H9 (cell line): ENCODE data around the gene DLL4. TPM values are rescaled to one million over a fixed set of nuclear protein-coding genes. Genes with fewer than 3 reads are reported as not detected.

Experiments used
- DNase-seq: peaks from one replicate; pipeline ENCODE4 v3.0.0-alpha.2; 2017
- H2AFZ ChIP-seq: one replicate; pipeline ENCODE4 v1.6.1; 2013; ENCODE audit warnings: mild to moderate bottlenecking, low read length, control low read depth, moderate library complexity
- H2AK5ac ChIP-seq: 2 replicates; pipeline ENCODE4 v1.6.1; 2013; ENCODE audit warnings: low read length, control low read depth, mixed read lengths; ENCODE audit not compliant: insufficient read length
- H2BK120ac ChIP-seq: one replicate; pipeline ENCODE4 v1.6.1; 2013; ENCODE audit warnings: low read depth, mild to moderate bottlenecking, low read length, control low read depth, inconsistent platforms; ENCODE audit not compliant: poor library complexity, severe bottlenecking
- H2BK12ac ChIP-seq: 2 replicates; pipeline ENCODE4 v1.6.1; 2013; ENCODE audit warnings: low read length, control low read depth, mixed read lengths, low read depth; ENCODE audit not compliant: insufficient read length
- H2BK15ac ChIP-seq: 2 replicates; pipeline ENCODE4 v1.6.1; 2013; ENCODE audit warnings: low read depth, low read length, control low read depth
- H2BK20ac ChIP-seq: one replicate; pipeline ENCODE4 v1.6.1; 2013; ENCODE audit warnings: low read depth, mild to moderate bottlenecking, low read length, control low read depth, inconsistent platforms; ENCODE audit not compliant: poor library complexity, severe bottlenecking
- H2BK5ac ChIP-seq: 2 replicates; pipeline ENCODE4 v1.6.1; 2013; ENCODE audit warnings: low read length, control low read depth, mixed read lengths; ENCODE audit not compliant: insufficient read length
- H3K14ac ChIP-seq: 2 replicates; pipeline ENCODE4 v1.6.1; 2013; ENCODE audit warnings: low read length, control low read depth; ENCODE audit not compliant: insufficient read depth
- H3K18ac ChIP-seq: 2 replicates; pipeline ENCODE4 v1.6.1; 2013; ENCODE audit warnings: low read depth, mild to moderate bottlenecking, mixed read lengths, low read length, control low read depth; ENCODE audit not compliant: insufficient read length
- H3K23ac ChIP-seq: 2 replicates; pipeline ENCODE4 v1.6.1; 2013; ENCODE audit warnings: low read length, control low read depth, mixed read lengths, low read depth; ENCODE audit not compliant: insufficient read length
- H3K23me2 ChIP-seq: 2 replicates; pipeline ENCODE4 v1.6.1; 2013; ENCODE audit warnings: low read depth, mild to moderate bottlenecking, mixed read lengths, low read length, control low read depth; ENCODE audit not compliant: insufficient read length, poor library complexity, severe bottlenecking
- H3K27ac ChIP-seq: 2 replicates; pipeline ENCODE4 v1.5.1; 2013; ENCODE audit warnings: low read length, control low read depth, mixed read lengths, low read depth; ENCODE audit not compliant: insufficient read length
- H3K27me3 ChIP-seq: 2 replicates; pipeline ENCODE4 v1.6.1; 2013; ENCODE audit warnings: low read length, control low read depth, inconsistent platforms; ENCODE audit not compliant: insufficient read depth
- H3K4ac ChIP-seq: 2 replicates; pipeline ENCODE4 v1.6.1; 2013; ENCODE audit warnings: low read depth, mild to moderate bottlenecking, control low read depth, inconsistent platforms, low read length, moderate library complexity
- H3K4me1 ChIP-seq: 2 replicates; pipeline ENCODE4 v1.6.1; 2013; ENCODE audit warnings: low read length, control low read depth, inconsistent platforms; ENCODE audit not compliant: insufficient read depth
- H3K4me2 ChIP-seq: 2 replicates; pipeline ENCODE4 v1.6.1; 2013; ENCODE audit warnings: low read length, control low read depth, mixed read lengths; ENCODE audit not compliant: insufficient read length, insufficient read depth
- H3K56ac ChIP-seq: 2 replicates; pipeline ENCODE4 v1.6.1; 2013; ENCODE audit warnings: low read depth, mild to moderate bottlenecking, mixed read lengths, low read length, control low read depth; ENCODE audit not compliant: insufficient read length
- H3K79me1 ChIP-seq: 2 replicates; pipeline ENCODE4 v1.6.1; 2013; ENCODE audit warnings: low read depth, mild to moderate bottlenecking, moderate library complexity, low read length, control low read depth, inconsistent platforms; ENCODE audit not compliant: insufficient read depth, poor library complexity, severe bottlenecking
- H3K79me2 ChIP-seq: 2 replicates; pipeline ENCODE4 v1.6.1; 2013; ENCODE audit warnings: low read length, control low read depth, inconsistent platforms; ENCODE audit not compliant: insufficient read depth
- H3K9ac ChIP-seq: 2 replicates; pipeline ENCODE4 v1.6.1; 2013; ENCODE audit warnings: low read length, control low read depth, mixed read lengths; ENCODE audit not compliant: insufficient read length; ENCODE audit errors: extremely low read depth
- H3K9me3 ChIP-seq: one replicate; pipeline ENCODE4 v1.6.1; 2013; ENCODE audit warnings: low read depth, low read length, inconsistent platforms; ENCODE audit not compliant: control insufficient read depth
- H3T11ph ChIP-seq: one replicate; pipeline ENCODE4 v1.6.1; 2013; ENCODE audit warnings: mild to moderate bottlenecking, low read length, control low read depth, inconsistent platforms
- H4K20me1 ChIP-seq: one replicate; pipeline ENCODE4 v1.6.1; 2013; ENCODE audit not compliant: control insufficient read depth, insufficient read length, insufficient read depth
- H4K5ac ChIP-seq: 2 replicates; pipeline ENCODE4 v1.6.1; 2013; ENCODE audit warnings: low read depth, mild to moderate bottlenecking, mixed read lengths, low read length, control low read depth; ENCODE audit not compliant: insufficient read length
- H4K8ac ChIP-seq: replicated peaks from 2 replicates; pipeline ENCODE4 v1.6.1; 2013; ENCODE audit warnings: low read length, control low read depth, mixed read lengths, low read depth; ENCODE audit not compliant: insufficient read length
- H4K91ac ChIP-seq: 2 replicates; pipeline ENCODE4 v1.6.1; 2013; ENCODE audit warnings: low read depth, mild to moderate bottlenecking, moderate library complexity, mixed read lengths, low read length, control low read depth; ENCODE audit not compliant: insufficient read length
- H3K27ac Mint-ChIP-seq, 3 experiments: 2 replicates in 2 of 3; 3 replicates in 1 of 3; pipeline ENCODE4 v1.8.0; 2020 to 2021; ENCODE audit warnings: mixed read lengths in 3 of 3, mild to moderate bottlenecking in 1 of 3, moderate library complexity in 1 of 3
- H3K27me3 Mint-ChIP-seq: 2 replicates; pipeline ENCODE4 v1.8.0; 2021; ENCODE audit warnings: low read depth, mild to moderate bottlenecking, moderate library complexity, mixed read lengths
- H3K36me3 Mint-ChIP-seq, 3 experiments: 2 replicates in 2 of 3; 3 replicates in 1 of 3; pipeline ENCODE4 v1.8.0; 2020 to 2021; ENCODE audit warnings: low read depth in 3 of 3, mixed read lengths in 3 of 3; ENCODE audit not compliant: insufficient read depth in 1 of 3
- H3K4me1 Mint-ChIP-seq, 2 experiments: 2 replicates each; pipeline ENCODE4 v1.8.0; 2020; ENCODE audit warnings: mixed read lengths in 2 of 2
- H3K4me3 Mint-ChIP-seq, 2 experiments: 2 replicates in 1 of 2; 3 replicates in 1 of 2; pipeline ENCODE4 v1.8.0; 2020 to 2021; ENCODE audit warnings: mild to moderate bottlenecking in 2 of 2, mixed read lengths in 2 of 2, moderate library complexity in 1 of 2
- H3K9me3 Mint-ChIP-seq, 2 experiments: 2 replicates in 1 of 2; 3 replicates in 1 of 2; pipeline ENCODE4 v1.8.0; 2020; ENCODE audit warnings: mild to moderate bottlenecking in 2 of 2, mixed read lengths in 2 of 2, moderate library complexity in 1 of 2
- CTCF ChIP-seq: fragments of 200-600 bp; sonication (generic); conservative IDR thresholded peaks from 3 replicates; pipeline ENCODE4 v1.8.0; 2021; ENCODE audit warnings: antibody characterized with exemption, mild to moderate bottlenecking
- WGBS: extraction: QIAGEN DNeasy Blood & Tissue Kit; methylation state at CpG from one replicate; pipeline ENCODE4 v1.1.7; 2013; ENCODE audit warnings: missing lambda C conversion rate, low lambda C conversion rate, mixed read lengths; ENCODE audit not compliant: insufficient read length; ENCODE audit errors: extremely low coverage; 5-methylcytosine and 5-hydroxymethylcytosine counted together
- total RNA-seq: library from RNA; stranded (reverse); gene quantifications from 2 replicates; pipeline ENCODE4 v1.2.1, GENCODE V29; 2021

DLL4 gene
- total RNA-seq, 1 experiment from 2014 or later = 0.28 TPM

GRCh38 chr15:40927495-40927872, 1.7 kb upstream of the DLL4 start:
- DNase-seq = no peak
- Histone ChIP-seq H3K4me2 (peak overlapping the region; percentile 68), H3K79me1 (no peaks in the 10 kb centered on the region), H4K91ac (no peak overlapping the region), H3K27me3 (peaks cover 70% of the 10 kb centered on the region), H3K18ac (no peak overlapping the region), H4K8ac (no peak overlapping the region), H3K9ac (no peak overlapping the region), H2BK5ac (no peak overlapping the region), H3K27ac (no peak overlapping the region), H3K23me2 (peaks cover 35% of the 10 kb centered on the region), H3K4me1 (peaks cover 3% of the 10 kb centered on the region; the same call in 1 of the 2 replicates), H4K5ac (no peak overlapping the region), H2BK15ac (no peak overlapping the region), H3K79me2 (no peaks in the 10 kb centered on the region), H3K4ac (no peak overlapping the region), H3T11ph (no peak overlapping the region), H2BK12ac (no peak overlapping the region), H3K56ac (no peak overlapping the region), H3K9me3 (no peaks in the 10 kb centered on the region), H2AFZ (no peak overlapping the region), H3K23ac (no peak overlapping the region), H4K20me1 (no peaks in the 10 kb centered on the region), H2BK120ac (no peak overlapping the region), H2BK20ac (no peak overlapping the region), H2AK5ac (no peak overlapping the region), H3K14ac (no peak overlapping the region)
- TF ChIP-seq CTCF = no peak
- Mint-ChIP-seq H3K4me3 (peak overlapping the region; percentile 50 to 87), H3K4me1 (peaks cover 31 to 44% of the 10 kb centered on the region in 2 experiments), H3K27me3 (peaks cover 100% of the 10 kb centered on the region), H3K36me3 (no peaks in the 10 kb centered on the region; a peak in 1 of 7 replicates), H3K9me3 (peaks cover 3% of the 10 kb centered on the region in 2 experiments; a peak in 4 of 5 replicates), H3K27ac (no peak overlapping the region)
- WGBS = no CpG with 5 or more reads among the region's 24 CpGs
